T-cell (primary cell): Measurements from ENCODE around the gene GTF2F2. TPM values are rescaled to one million over a fixed set of nuclear protein-coding genes. Genes with fewer than 3 reads are reported as not detected.

Experiments used
- ATAC-seq, 4 experiments: fragments of 200-7000 bp in 3 of 4; fragments of 150-1000 bp in 1 of 4; cut with Tn5 transposase; replicated peaks in 1 of 4; 1 replicate in 3 of 4; 2 replicates in 1 of 4; pipeline ENCODE4 v1.10.0; 2021; ENCODE audit warnings: moderate library complexity in 3 of 4, mild to moderate bottlenecking in 2 of 4, moderate number of reproducible peaks in 1 of 4
- CTCF ChIA-PET, 2 donors: fragments of 300-600 bp; sonication (Branson Sonifier 250); formaldehyde crosslinking; loops; one replicate each; lab custom pipeline; 2022; ENCODE audit warnings: antibody characterized with exemption in 2 of 2; lab: Charles Lee
- POLR2A ChIA-PET, 2 donors: fragments of 300-600 bp; sonication (Branson Sonifier 250); formaldehyde crosslinking; loops; one replicate each; lab custom pipeline; 2022; ENCODE audit warnings: antibody characterized with exemption in 2 of 2; lab: Charles Lee
- DNase-seq, 35 experiments: peaks; one replicate each; pipeline versions ENCODE4 v3.0.0 to v3.0.0-alpha.2; 2013 to 2023
- H3K27ac ChIP-seq: one replicate; pipeline ENCODE4 v1.5.1; 2013; ENCODE audit warnings: low read length
- H3K27me3 ChIP-seq, 2 experiments: replicated peaks in 1 of 2; 1 replicate in 1 of 2; 2 replicates in 1 of 2; pipeline versions ENCODE4 v1.6.1 to v1.7.0; 2013; ENCODE audit warnings: low read length in 1 of 2, mixed read lengths in 1 of 2; ENCODE audit not compliant: control insufficient read depth in 2 of 2, insufficient read depth in 2 of 2; ENCODE audit errors: extremely low read depth in 1 of 2
- H3K36me3 ChIP-seq, 2 donors: 1 replicate in 1 of 2; 2 replicates in 1 of 2; pipeline versions ENCODE4 v1.6.1 to v1.7.0; 2013; ENCODE audit warnings: low read length in 1 of 2; ENCODE audit not compliant: control insufficient read depth in 2 of 2, insufficient read depth in 1 of 2; ENCODE audit errors: extremely low read depth in 1 of 2
- H3K4me1 ChIP-seq, 2 experiments: 1 replicate in 1 of 2; 2 replicates in 1 of 2; pipeline versions ENCODE4 v1.6.1 to v1.7.0; 2013; ENCODE audit warnings: low read length in 2 of 2, mixed read lengths in 1 of 2; ENCODE audit not compliant: insufficient read depth in 2 of 2, control insufficient read depth in 1 of 2; ENCODE audit errors: extremely low read depth in 1 of 2
- H3K4me3 ChIP-seq, 2 donors: 1 replicate in 1 of 2; 2 replicates in 1 of 2; pipeline versions ENCODE4 v1.5.1 to v1.7.0; 2013; ENCODE audit warnings: mild to moderate bottlenecking in 2 of 2, low read length in 1 of 2, moderate library complexity in 1 of 2; ENCODE audit not compliant: control insufficient read depth in 1 of 2; ENCODE audit errors: extremely low read depth in 1 of 2
- H3K9me3 ChIP-seq: 2 replicates; pipeline ENCODE4 v1.7.0; 2013
- H3K27ac Mint-ChIP-seq, 2 donors: one replicate each; pipeline ENCODE4 v1.8.0; 2020 to 2021; ENCODE audit warnings: mild to moderate bottlenecking in 2 of 2, mixed read lengths in 2 of 2
- H3K27me3 Mint-ChIP-seq, 2 donors: one replicate each; pipeline ENCODE4 v1.8.0; 2021 to 2022; ENCODE audit warnings: mixed read lengths in 2 of 2
- H3K36me3 Mint-ChIP-seq: one replicate; pipeline ENCODE4 v1.8.0; 2021; ENCODE audit warnings: mixed read lengths
- H3K4me1 Mint-ChIP-seq, 3 donors: one replicate each; pipeline ENCODE4 v1.8.0; 2020 to 2022; ENCODE audit warnings: mixed read lengths in 3 of 3, mild to moderate bottlenecking in 1 of 3
- H3K4me3 Mint-ChIP-seq, 3 donors: one replicate each; pipeline ENCODE4 v1.8.0; 2020 to 2022; ENCODE audit warnings: mild to moderate bottlenecking in 3 of 3, mixed read lengths in 3 of 3, moderate library complexity in 3 of 3
- H3K9me3 Mint-ChIP-seq, 3 donors: one replicate each; pipeline ENCODE4 v1.8.0; 2020 to 2022; ENCODE audit warnings: mixed read lengths in 3 of 3
- WGBS: methylation state at CpG from one replicate; pipeline ENCODE4 v1.1.5; 2013; ENCODE audit warnings: missing lambda C conversion rate; ENCODE audit not compliant: insufficient coverage; 5-methylcytosine and 5-hydroxymethylcytosine counted together
- total RNA-seq, 35 experiments: library from RNA in 6 of 35; stranded (reverse) in 6 of 35; fragments of 120-200 nt in 1 of 35; gene quantifications; one replicate each; pipeline versions ENCODE4 v1.2.1 to v1.2.4 and lab custom pipeline; 2013 to 2026

GTF2F2 gene
- total RNA-seq, 5 donors from 2014 or later (not counting 1 experiment from before 2014, with no cell fraction given), result 12.9 to 17.0 (median 15.6) TPM

GRCh38 chr13:45282994-45283393 lies 162.7 kb downstream of the GTF2F2 start:
- Mint-ChIP-seq H3K4me3 (no peak overlapping the region), H3K36me3 (peaks cover 27% of the 10 kb centered on the region), H3K27me3 (no peaks in the 10 kb centered on the region), H3K9me3 (no peaks in the 10 kb centered on the region), H3K4me1 (no peaks in the 10 kb centered on the region), H3K27ac (no peak overlapping the region)
- no peaks in the 10 kb centered on the region for H3K4me1 ChIP-seq
- H3K27ac ChIP-seq, result no peak overlapping the region
- POLR2A ChIA-PET, result interaction anchor here in 1 of 2 donors (0.6 kb wide), 1 partner anchor 794 kb away, joined by 4 read pairs; no protein-coding TSS in a partner anchor
- no CpG with 5 or more reads among the region's 3 CpGs for WGBS
- no peak for ATAC-seq
- H3K27me3 ChIP-seq, result no peaks in the 10 kb centered on the region
- H3K9me3 ChIP-seq, result no peaks in the 10 kb centered on the region
- DNase-seq, result no peak
- H3K36me3 ChIP-seq, result peaks cover 10 to 12% of the 10 kb centered on the region in 2 donors
- no peak overlapping the region for H3K4me3 ChIP-seq
- CTCF ChIA-PET, result interaction anchor here in 1 of 2 donors (0.7 kb wide), 1 partner anchor 236 kb away, joined by 3 read pairs; no protein-coding TSS in a partner anchor

DNA sequence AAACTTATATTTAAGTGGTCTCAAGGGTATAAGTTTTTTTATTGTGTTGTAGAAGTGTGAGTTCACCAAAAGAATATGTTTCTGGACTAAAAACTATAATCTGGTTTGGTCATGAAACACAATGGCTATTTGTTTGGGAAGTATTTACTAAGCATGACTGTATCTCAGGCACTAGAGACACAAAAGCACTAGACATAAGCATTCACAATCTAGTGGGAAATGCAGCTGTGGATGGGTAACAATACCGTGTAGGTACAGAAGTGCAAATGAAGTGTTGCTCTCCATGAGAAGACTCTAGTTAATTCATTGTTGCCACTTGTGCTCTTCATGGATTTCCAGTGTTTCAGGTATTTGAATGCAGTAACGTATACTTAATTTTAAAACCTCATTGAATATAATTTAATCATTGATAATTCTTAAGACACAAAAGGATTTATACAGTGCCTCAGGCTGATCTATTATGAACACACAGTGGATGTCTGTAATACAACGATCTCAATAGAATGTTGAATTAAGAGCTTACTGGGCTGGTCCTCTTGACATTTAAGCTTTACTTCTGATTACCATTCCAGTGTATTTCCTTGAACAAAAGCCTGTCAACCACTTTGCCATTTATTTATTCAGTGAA lies 169.7 kb downstream of the GTF2F2 start:
- Mint-ChIP-seq H3K4me3 (no peak overlapping the region), H3K27ac (no peak overlapping the region), H3K9me3 (no peaks in the 10 kb centered on the region), H3K27me3 (no peaks in the 10 kb centered on the region), H3K36me3 (peaks cover 13% of the 10 kb centered on the region), H3K4me1 (peaks cover 0 to 3% (median 2%) of the 10 kb centered on the region in 3 donors)
- 100% methylated on average over 1 of the region's 3 CpGs for WGBS
- ChIA-PET POLR2A (interaction anchor here in 1 of 2 donors (0.6 kb wide), 1 partner anchor 617 kb away, joined by 3 read pairs; no protein-coding TSS in a partner anchor), CTCF (interaction anchor here in 1 of 2 donors (1.0 kb wide), 1 partner anchor 10 kb away, joined by 3 read pairs; no protein-coding TSS in a partner anchor)
- Histone ChIP-seq H3K9me3 (no peaks in the 10 kb centered on the region), H3K4me1 (no peaks in the 10 kb centered on the region), H3K27ac (no peak overlapping the region), H3K36me3 (peaks cover 5 to 7% of the 10 kb centered on the region in 2 donors), H3K4me3 (no peak overlapping the region), H3K27me3 (no peaks in the 10 kb centered on the region)
- ATAC-seq, result no peak
- no peak for DNase-seq

GRCh38 chr13:45292176-45292575 lies 171.9 kb downstream of the GTF2F2 start:
- ATAC-seq, result no peak
- CTCF ChIA-PET, result interaction anchor here (0.6 to 0.7 kb wide), 2 partner anchors 8 to 17 kb away, joined by 5 to 9 read pairs; no protein-coding TSS in a partner anchor

DNA sequence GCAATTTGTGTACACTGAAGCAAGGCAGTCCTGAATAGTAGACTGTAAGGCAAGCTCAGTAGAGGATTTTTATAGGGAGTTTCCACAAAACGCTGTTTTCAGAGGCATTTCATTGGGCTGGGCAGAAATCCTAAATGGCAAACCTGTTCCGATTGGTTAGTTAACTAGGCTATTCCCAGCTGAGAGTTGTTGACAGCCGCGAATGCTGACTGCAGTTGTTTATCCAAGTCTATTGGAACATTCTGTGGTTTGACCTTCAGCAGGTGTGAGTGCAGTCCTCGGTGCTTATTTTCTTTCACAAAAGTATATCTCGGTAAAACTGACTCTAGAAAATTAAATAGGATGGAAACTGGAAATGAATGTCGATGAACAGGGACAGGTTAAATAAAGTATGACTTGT lies 175.2 kb downstream of the GTF2F2 start:
- Mint-ChIP-seq H3K27ac (peak overlapping the region in 1 of 2 donors; percentile 48), H3K4me1 (peaks cover 41 to 45% (median 43%) of the 10 kb centered on the region in 3 donors), H3K27me3 (no peaks in the 10 kb centered on the region), H3K9me3 (no peaks in the 10 kb centered on the region), H3K36me3 (no peaks in the 10 kb centered on the region), H3K4me3 (no peak overlapping the region)
- Histone ChIP-seq H3K4me3 (no peak overlapping the region), H3K36me3 (no peaks in the 10 kb centered on the region), H3K9me3 (no peaks in the 10 kb centered on the region), H3K4me1 (peaks cover 22 to 37% of the 10 kb centered on the region in 2 experiments), H3K27me3 (no peaks in the 10 kb centered on the region), H3K27ac (no peak overlapping the region)
- DNase-seq (no peak), ATAC-seq (no peak)
- ChIA-PET POLR2A (no interaction called here), CTCF (no interaction called here)
- 57% methylated on average over 4 of the region's 7 CpGs for WGBS

More at GRCh38 chr13:45292176-45292575, 171.9 kb downstream of the GTF2F2 start:
- peaks cover 6% of the 10 kb centered on the region for H3K36me3 Mint-ChIP-seq
- peak overlapping the region; percentile 7 to 24 for H3K27ac Mint-ChIP-seq
- Histone ChIP-seq H3K4me1 (peaks cover 10 to 16% of the 10 kb centered on the region in 2 experiments), H3K27ac (no peak overlapping the region), H3K9me3 (no peaks in the 10 kb centered on the region), H3K36me3 (peaks cover 5 to 7% of the 10 kb centered on the region in 2 donors), H3K4me3 (no peak overlapping the region), H3K27me3 (no peaks in the 10 kb centered on the region)
- H3K27me3 Mint-ChIP-seq, result no peaks in the 10 kb centered on the region
- H3K4me3 Mint-ChIP-seq, result no peak overlapping the region
- H3K9me3 Mint-ChIP-seq, result no peaks in the 10 kb centered on the region
- H3K4me1 Mint-ChIP-seq, result peaks cover 18 to 23% (median 19%) of the 10 kb centered on the region in 3 donors
- POLR2A ChIA-PET, result no interaction called here
- WGBS, result no CpG with 5 or more reads among the region's 1 CpG
- no peak for DNase-seq

DNA sequence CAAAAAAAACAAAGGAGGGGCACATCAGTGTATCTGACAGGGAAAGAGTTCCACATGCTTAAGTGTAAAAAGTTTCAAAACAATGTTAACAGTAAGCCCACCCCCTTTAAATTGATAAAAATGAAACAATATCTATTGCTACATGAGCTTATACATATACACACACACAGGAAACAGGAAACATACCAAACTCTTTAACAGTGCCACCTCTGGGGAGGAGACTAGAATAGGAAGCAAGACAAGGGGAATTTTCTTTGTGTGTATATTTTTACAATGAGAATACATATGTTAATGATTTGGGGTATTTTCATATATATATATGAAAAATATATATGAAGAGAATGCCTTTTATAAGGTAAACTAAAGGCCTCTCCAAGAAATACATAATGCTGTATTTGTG lies 175.9 kb downstream of the GTF2F2 start:
- H3K36me3 ChIP-seq, result no peaks in the 10 kb centered on the region
- peak overlapping the region in 1 of 3 donors; percentile 56 for H3K4me3 Mint-ChIP-seq
- H3K9me3 ChIP-seq, result no peaks in the 10 kb centered on the region
- peaks cover 41 to 47% (median 43%) of the 10 kb centered on the region in 3 donors for H3K4me1 Mint-ChIP-seq
- H3K27ac Mint-ChIP-seq, result peak overlapping the region; percentile 85 to 93
- ATAC-seq (peak in 3 of 4 experiments; percentile 52 to 60 (median 55)), DNase-seq (peak in 1 of 35 experiments; percentile 40)
- H3K27ac ChIP-seq, result no peak overlapping the region
- H3K4me3 ChIP-seq, result no peak overlapping the region
- POLR2A ChIA-PET, result no interaction called here
- H3K4me1 ChIP-seq, result peaks cover 22 to 40% of the 10 kb centered on the region in 2 experiments
- no peaks in the 10 kb centered on the region for H3K27me3 ChIP-seq
- no peaks in the 10 kb centered on the region for H3K27me3 Mint-ChIP-seq
- CTCF ChIA-PET, result no interaction called here
- H3K36me3 Mint-ChIP-seq, result no peaks in the 10 kb centered on the region
- no peaks in the 10 kb centered on the region for H3K9me3 Mint-ChIP-seq

GRCh38 chr13:45297456-45298205 lies 177.3 kb downstream of the GTF2F2 start:
- H3K4me3 Mint-ChIP-seq, result peak overlapping the region in 1 of 3 donors; percentile 53
- peak overlapping the region; percentile 49 for H3K27ac ChIP-seq
- DNase-seq, result peak in 10 of 35 experiments; percentile 5 to 48 (median 9)
- H3K4me1 ChIP-seq, result peaks cover 22 to 40% of the 10 kb centered on the region in 2 experiments
- H3K36me3 Mint-ChIP-seq, result no peaks in the 10 kb centered on the region
- peaks cover 41 to 49% (median 43%) of the 10 kb centered on the region in 3 donors for H3K4me1 Mint-ChIP-seq
- H3K27me3 Mint-ChIP-seq, result peaks cover 0 to 2% of the 10 kb centered on the region in 2 donors
- no peak overlapping the region for H3K4me3 ChIP-seq
- no peaks in the 10 kb centered on the region for H3K9me3 Mint-ChIP-seq
- WGBS, result 11% methylated on average over 1 of the region's 7 CpGs
- H3K27ac Mint-ChIP-seq, result peak overlapping the region; percentile 87 to 93
- H3K36me3 ChIP-seq, result no peaks in the 10 kb centered on the region
- ChIA-PET CTCF (interaction anchor here in 1 of 2 donors (0.6 to 2.0 kb wide), 4 partner anchors 9 to 862 kb away, joined by 5 to 9 read pairs (median 7); no protein-coding TSS in a partner anchor), POLR2A (no interaction called here)
- no peaks in the 10 kb centered on the region for H3K27me3 ChIP-seq
- H3K9me3 ChIP-seq, result no peaks in the 10 kb centered on the region
- peak; percentile 75 to 86 (median 80) for ATAC-seq
